Measurements from ENCODE around the gene THSD4. TPM values are rescaled to one million over a fixed set of nuclear protein-coding genes. Genes with fewer than 3 reads are reported as not detected.

THSD4 gene
- total and polyA plus RNA-seq, 9 of the 15 experiments (the other 6 are each of a cell fraction or from before 2014, with no cell fraction given): 0.04 TPM; not detected in 5

- no TSS peak for BruUV-seq (replicated peaks)
- Histone ChIP-seq H3K9me1 (ENCODE audit: control insufficient read depth, insufficient read depth, low read length) (no peaks in the 10 kb centered on the region), H3K79me2 (ENCODE audit: control insufficient read depth, insufficient read depth, low read length) (no peaks in the 10 kb centered on the region), H3K9me3 (replicated peaks; ENCODE audit: control insufficient read depth, insufficient read depth, low read depth, low read length) (no peaks in the 10 kb centered on the region), H3K4me1 (replicated peaks in 1 of 2; ENCODE audit: control insufficient read depth in 2 of 2, insufficient read depth in 2 of 2, low read length in 2 of 2) (no peaks in the 10 kb centered on the region), H3K27ac (ENCODE audit: extremely low read depth, low read depth, low read length) (no peak overlapping the region), H3K4me3 (no peak overlapping the region), H4K20me1 (replicated peaks; ENCODE audit: control insufficient read depth, insufficient read depth, low read length) (no peaks in the 10 kb centered on the region), H3K9ac (ENCODE audit: insufficient read depth in 1 of 2, low read depth in 2 of 2, low read length in 2 of 2) (no peak overlapping the region), H3K4me2 (ENCODE audit: insufficient read depth, low read length) (no peak overlapping the region), H3K36me3 (ENCODE audit: control insufficient read depth, insufficient read depth, low read length) (no peaks in the 10 kb centered on the region), H3K27me3 (ENCODE audit: control insufficient read depth in 2 of 2, insufficient read depth in 2 of 2, low read length in 2 of 2) (0 out of 5 replicates have a peak, but pooled peaks cover 0 to 2% of the 10 kb centered on the region in 2 experiments), H2AFZ (ENCODE audit: low read depth, low read length) (no peak overlapping the region)
- in situ Hi-C loops (cut with MboI) (no loop called here), intact Hi-C loops (cut with micrococcal nuclease) (no loop called here)
- FAIRE-seq: no peak
- 0% methylated on average over 1 of the region's 1 CpG for WGBS (ENCODE audit: insufficient coverage, low coverage, missing lambda C conversion rate)
- CTCF ChIA-PET (ENCODE audit: low intra/inter-chr PET ratio): interaction anchor here (0.5 kb wide), 1 partner anchor 44 kb away, joined by 3 read pairs; no protein-coding TSS in a partner anchor
- no peak for ATAC-seq
- POLR2A ChIA-PET: no interaction called here
- no peak for DNase-seq (ENCODE audit: extremely low read depth in 1 of 4, low spot score in 3 of 4)
- TF ChIP-seq HOMEZ (CRISPR knock-in tag; IDR thresholded peaks at IDR 0.05) (no peak), ZC3H11A (IDR thresholded peaks at IDR 0.05; ENCODE audit: low read depth, low read length) (no peak), MBD1 (CRISPR knock-in tag; IDR thresholded peaks at IDR 0.05) (no peak), MAFG (tag; conservative IDR thresholded peaks at IDR 0.05) (no peak), ATF2 (CRISPR knock-in tag; IDR thresholded peaks at IDR 0.05) (no peak), ZBTB5 (IDR thresholded peaks at IDR 0.05) (no peak), ZKSCAN3 (CRISPR knock-in tag; IDR thresholded peaks at IDR 0.05) (no peak), KHSRP (IDR thresholded peaks at IDR 0.05) (no peak), ZFP30 (CRISPR knock-in tag; IDR thresholded peaks at IDR 0.05; ENCODE audit: borderline replicate concordance) (no peak), CREB1 (IDR thresholded peaks at IDR 0.05) (no peak), CREB1 (CRISPR knock-in tag; IDR thresholded peaks at IDR 0.05) (no peak), MTA1 (IDR thresholded peaks at IDR 0.05; ENCODE audit: borderline replicate concordance) (no peak), HDAC1 (IDR thresholded peaks at IDR 0.05) (no peak), ZNF134 (CRISPR knock-in tag; conservative IDR thresholded peaks at IDR 0.05) (no peak), TCF7L2 (IDR thresholded peaks at IDR 0.05; ENCODE audit: low read depth, low read length) (no peak), ZBTB2 (IDR thresholded peaks at IDR 0.05) (no peak), ZNF311 (CRISPR knock-in tag; IDR thresholded peaks at IDR 0.05) (no peak)
These were observed 584.7 kb downstream of the THSD4 start for GRCh38 chr15:71699977-71700376.
